GM23248 (cell line): Measurements from ENCODE around the gene HS3ST2. TPM values are rescaled to one million over a fixed set of nuclear protein-coding genes. Genes with fewer than 3 reads are reported as not detected.

ENCODE experiments used
- DNase-seq: peaks from one replicate; pipeline ENCODE4 v3.0.0-alpha.2; 2015
- H2AFZ ChIP-seq: fragments of 200-600 bp; sonication (generic); 2 replicates; pipeline ENCODE4 v1.6.1; 2016; ENCODE audit warnings: antibody characterized with exemption
- H3F3A ChIP-seq: fragments of 200-600 bp; sonication (generic); 2 replicates; pipeline ENCODE4 v1.6.1; 2016; ENCODE audit warnings: mild to moderate bottlenecking, antibody characterized with exemption, mixed run types; ENCODE audit not compliant: insufficient read depth
- H3K27ac ChIP-seq: fragments of 200-600 bp; sonication (generic); 2 replicates; pipeline ENCODE4 v1.5.1; 2016; ENCODE audit warnings: mild to moderate bottlenecking
- H3K27me3 ChIP-seq: fragments of 200-600 bp; sonication (generic); replicated peaks from 2 replicates; pipeline ENCODE4 v1.6.1; 2016; ENCODE audit warnings: mild to moderate bottlenecking; ENCODE audit not compliant: insufficient read depth
- H3K36me3 ChIP-seq: fragments of 200-600 bp; sonication (generic); 2 replicates; pipeline ENCODE4 v1.6.1; 2016; ENCODE audit warnings: low read depth, mild to moderate bottlenecking
- H3K4me1 ChIP-seq: fragments of 200-600 bp; sonication (generic); 2 replicates; pipeline ENCODE4 v1.6.1; 2016; ENCODE audit warnings: mild to moderate bottlenecking; ENCODE audit not compliant: insufficient read depth
- H3K4me2 ChIP-seq: fragments of 200-600 bp; sonication (generic); one replicate; pipeline ENCODE4 v1.6.1; 2016; ENCODE audit warnings: mild to moderate bottlenecking; ENCODE audit not compliant: unreplicated experiment
- H3K4me3 ChIP-seq: fragments of 200-600 bp; sonication (generic); 2 replicates; pipeline ENCODE4 v1.5.1; 2016; ENCODE audit warnings: mild to moderate bottlenecking
- H3K79me2 ChIP-seq: fragments of 200-600 bp; sonication (generic); 2 replicates; pipeline ENCODE4 v1.6.1; 2016; ENCODE audit warnings: mild to moderate bottlenecking; ENCODE audit not compliant: insufficient read depth
- H3K9ac ChIP-seq: fragments of 200-600 bp; sonication (generic); 2 replicates; pipeline ENCODE4 v1.6.1; 2016; ENCODE audit warnings: mild to moderate bottlenecking
- H3K9me2 ChIP-seq: fragments of 200-600 bp; sonication (generic); 2 replicates; pipeline ENCODE4 v1.6.1; 2016; ENCODE audit warnings: mixed run types, mild to moderate bottlenecking, moderate library complexity; ENCODE audit not compliant: insufficient read depth
- H3K9me3 ChIP-seq: fragments of 200-600 bp; sonication (generic); one replicate; pipeline ENCODE4 v1.6.1; 2017; ENCODE audit warnings: low read depth
- H4K20me1 ChIP-seq: fragments of 200-600 bp; sonication (generic); 2 replicates; pipeline ENCODE4 v1.6.0; 2016; ENCODE audit not compliant: insufficient read depth
- EZH2 ChIP-seq: fragments of 200-600 bp; sonication (generic); IDR thresholded peaks from 2 replicates; pipeline ENCODE4 v1.6.1; 2018; ENCODE audit warnings: antibody characterized with exemption, mild to moderate bottlenecking; ENCODE audit not compliant: insufficient read depth, poor library complexity, severe bottlenecking
- EZH2phosphoT487 ChIP-seq: fragments of 200-600 bp; sonication (generic); IDR thresholded peaks from 2 replicates; pipeline ENCODE4 v1.6.1; 2018; ENCODE audit warnings: antibody characterized with exemption, moderate library complexity, mild to moderate bottlenecking, low read depth; ENCODE audit not compliant: insufficient read depth
- WGBS, 2 experiments: methylation state at CpG; one replicate each; pipeline ENCODE4 v1.1.6; 2015 to 2017; ENCODE audit warnings: low lambda C conversion rate in 2 of 2, low coverage in 1 of 2; ENCODE audit errors: missing lambda C conversion rate in 2 of 2; 5-methylcytosine and 5-hydroxymethylcytosine counted together
- in situ Hi-C: fragments of 300-500 bp; cut with MboI; formaldehyde crosslinking; loops from 2 replicates; pipeline ENCODE4 v1.15.0; 2020
- polyA plus RNA-seq: library from polyadenylated mRNA; unstranded; fragments of >200 nt; fragmentation: Nextera tagmentation; extraction: Ambion mirVana; gene quantifications from 2 replicates; pipeline ENCODE4 v1.2.1, GENCODE V29; 2016
- total RNA-seq: library from RNA; depleted of rRNA; stranded (reverse); fragments of >200 nt; shearing (Covaris generic); gene quantifications from 2 replicates; pipeline ENCODE4 v1.2.3, GENCODE V29; 2014

Gene HS3ST2
- total and polyA plus RNA-seq, 2 experiments from 2014 or later, result not detected

- Histone ChIP-seq H3K4me1 (no peaks in the 10 kb centered on the region), H4K20me1 (no peaks in the 10 kb centered on the region), H3K27ac (no peak overlapping the region), H3K4me2 (no peak overlapping the region), H3F3A (no peaks in the 10 kb centered on the region), H3K4me3 (no peak overlapping the region), H3K9ac (no peak overlapping the region), H3K36me3 (no peaks in the 10 kb centered on the region), H3K9me2 (no peaks in the 10 kb centered on the region), H2AFZ (no peak overlapping the region), H3K27me3 (no peaks in the 10 kb centered on the region), H3K9me3 (no peaks in the 10 kb centered on the region), H3K79me2 (no peaks in the 10 kb centered on the region)
- WGBS, 2 experiments, result 37 to 38% methylated on average over 3 of the region's 3 CpGs
- TF ChIP-seq EZH2, result no peak
- TF ChIP-seq EZH2phosphoT487, result no peak
- no peak for DNase-seq
- in situ Hi-C loops, result no loop called here
Measured at GRCh38 chr16:22923491-22923890, 109.5 kb downstream of the HS3ST2 start.

- Histone ChIP-seq H3K27ac (no peak overlapping the region), H3K4me3 (no peak overlapping the region), H3F3A (no peaks in the 10 kb centered on the region), H3K79me2 (no peaks in the 10 kb centered on the region), H3K9me3 (no peaks in the 10 kb centered on the region), H3K4me2 (no peak overlapping the region), H4K20me1 (no peaks in the 10 kb centered on the region), H3K36me3 (no peaks in the 10 kb centered on the region), H3K9ac (no peak overlapping the region), H3K9me2 (no peaks in the 10 kb centered on the region), H3K27me3 (no peaks in the 10 kb centered on the region), H2AFZ (no peak overlapping the region), H3K4me1 (no peaks in the 10 kb centered on the region)
- WGBS, 2 experiments, result 11 to 17% methylated on average over 5 of the region's 5 CpGs
- in situ Hi-C loops, result no loop called here
- no peak for TF ChIP-seq EZH2phosphoT487
- TF ChIP-seq EZH2, result no peak
- DNase-seq, result no peak
Measured at GRCh38 chr16:22924492-22924891, 110.5 kb downstream of the HS3ST2 start.

GRCh38 chr16:22926105-22926751 lies 112.3 kb downstream of the HS3ST2 start:
- WGBS, 2 experiments, result 31 to 40% methylated on average over 10 of the region's 10 CpGs
- Histone ChIP-seq H3F3A (no peaks in the 10 kb centered on the region), H3K4me2 (no peak overlapping the region), H3K36me3 (no peaks in the 10 kb centered on the region), H2AFZ (no peak overlapping the region), H3K9me2 (no peaks in the 10 kb centered on the region), H3K4me1 (no peaks in the 10 kb centered on the region), H3K4me3 (no peak overlapping the region), H3K9me3 (no peaks in the 10 kb centered on the region), H3K9ac (no peak overlapping the region), H3K27me3 (no peaks in the 10 kb centered on the region), H4K20me1 (no peaks in the 10 kb centered on the region), H3K79me2 (no peaks in the 10 kb centered on the region), H3K27ac (no peak overlapping the region)
- in situ Hi-C loops, result no loop called here
- no peak for DNase-seq
- TF ChIP-seq EZH2phosphoT487 (no peak), EZH2 (no peak)

GRCh38 chr16:22927306-22927705 lies 113.3 kb downstream of the HS3ST2 start:
- H3F3A ChIP-seq, result no peaks in the 10 kb centered on the region
- no peaks in the 10 kb centered on the region for H3K4me1 ChIP-seq
- no peak for DNase-seq
- no peak for TF ChIP-seq EZH2
- no peak for TF ChIP-seq EZH2phosphoT487
- no peaks in the 10 kb centered on the region for H4K20me1 ChIP-seq
- 7% methylated on average over 3 of the region's 3 CpGs for WGBS, 2 experiments
- no peaks in the 10 kb centered on the region for H3K9me3 ChIP-seq
- H3K27me3 ChIP-seq, result no peaks in the 10 kb centered on the region
- no peak overlapping the region for H2AFZ ChIP-seq
- in situ Hi-C loops, result no loop called here
- no peak overlapping the region for H3K27ac ChIP-seq
- H3K4me2 ChIP-seq, result no peak overlapping the region
- no peaks in the 10 kb centered on the region for H3K9me2 ChIP-seq
- no peak overlapping the region for H3K4me3 ChIP-seq
- H3K79me2 ChIP-seq, result no peaks in the 10 kb centered on the region
- H3K9ac ChIP-seq, result no peak overlapping the region
- H3K36me3 ChIP-seq, result no peaks in the 10 kb centered on the region
